ENCODE measurements around the gene NMT2.

Gene NMT2

DNA sequence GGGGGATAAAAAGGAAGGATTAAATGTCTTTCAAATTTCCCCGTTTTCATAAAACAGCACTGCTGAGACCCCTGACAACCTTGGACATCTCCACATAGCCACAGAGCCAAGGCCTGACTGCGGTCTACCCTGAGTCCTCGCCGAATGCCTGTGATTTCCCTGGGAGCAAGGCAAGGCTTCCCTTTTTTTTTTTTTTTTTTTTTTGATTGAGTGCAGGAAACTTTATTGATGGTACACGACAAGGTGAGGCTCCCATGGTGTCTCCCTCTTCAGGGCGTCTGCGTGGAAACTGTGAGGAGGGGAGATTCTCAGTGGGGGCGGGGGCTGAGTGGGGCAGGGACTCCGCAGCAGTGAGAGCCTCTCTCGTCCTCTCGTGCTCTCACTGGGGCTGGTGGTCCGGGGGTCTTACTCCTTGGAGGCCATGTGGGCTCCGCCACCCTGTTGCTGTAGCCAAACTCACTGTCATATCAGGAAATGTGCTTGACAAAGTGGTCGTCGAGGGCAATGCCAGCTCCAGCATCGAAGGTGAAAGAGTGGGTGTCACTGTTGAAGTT is 75.6 kb downstream of the NMT2 start:
- no peak for DNase-seq (ENCODE audit: low read depth)

GRCh38 chr10:15091418-15091817 is 77.1 kb downstream of the NMT2 start:
- DNase-seq (ENCODE audit: low read depth): no peak

DNA sequence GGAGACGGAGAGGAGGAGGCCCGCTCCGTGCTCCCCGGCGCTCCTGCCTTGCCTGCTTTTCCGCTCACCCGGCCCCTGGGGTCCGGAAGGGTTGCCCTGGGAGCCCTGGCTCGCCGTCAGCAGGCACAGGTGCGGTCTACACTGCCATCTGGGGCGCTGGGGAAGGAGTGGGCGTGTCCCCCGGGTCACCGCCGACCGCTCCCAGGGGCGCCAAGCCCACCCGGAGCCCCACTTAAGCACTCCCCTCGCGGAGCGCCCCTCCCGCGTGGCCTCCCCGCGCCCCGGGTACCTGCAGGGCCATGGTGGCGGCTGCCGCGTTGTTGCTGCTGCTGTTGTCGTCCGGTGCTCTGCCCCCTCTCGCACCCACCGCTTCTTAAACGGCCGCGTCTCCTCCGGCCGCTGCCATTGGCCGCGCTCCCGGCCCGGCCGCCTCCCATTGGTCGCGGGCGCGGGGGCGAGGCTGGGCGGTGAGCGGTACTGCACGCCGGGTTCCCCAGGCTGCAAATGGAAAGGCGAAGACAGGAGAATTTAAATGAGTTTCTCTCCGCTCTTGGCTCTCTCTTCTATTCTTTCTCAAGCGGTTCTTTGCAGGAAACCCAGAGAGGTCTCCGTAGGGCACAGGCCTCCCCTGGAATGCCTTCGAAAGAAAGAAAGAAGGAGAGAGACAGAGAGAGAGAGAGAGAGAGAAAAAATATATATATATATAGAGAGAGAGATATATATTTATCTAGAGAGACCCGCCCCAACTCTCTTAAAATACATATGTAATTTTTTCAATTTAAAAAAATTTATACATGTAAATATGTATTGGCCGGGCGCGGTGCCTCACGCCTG is 79.8 kb downstream of the NMT2 start, which contains the start of gene ACBD7:
Gene ACBD7, minus strand, starts transcription at position 349 of the 834 bp plus-strand sequence. Its CDS starts 48 bp downstream, at position 301.
- peak; percentile 79 for DNase-seq (ENCODE audit: low read depth)

DNA sequence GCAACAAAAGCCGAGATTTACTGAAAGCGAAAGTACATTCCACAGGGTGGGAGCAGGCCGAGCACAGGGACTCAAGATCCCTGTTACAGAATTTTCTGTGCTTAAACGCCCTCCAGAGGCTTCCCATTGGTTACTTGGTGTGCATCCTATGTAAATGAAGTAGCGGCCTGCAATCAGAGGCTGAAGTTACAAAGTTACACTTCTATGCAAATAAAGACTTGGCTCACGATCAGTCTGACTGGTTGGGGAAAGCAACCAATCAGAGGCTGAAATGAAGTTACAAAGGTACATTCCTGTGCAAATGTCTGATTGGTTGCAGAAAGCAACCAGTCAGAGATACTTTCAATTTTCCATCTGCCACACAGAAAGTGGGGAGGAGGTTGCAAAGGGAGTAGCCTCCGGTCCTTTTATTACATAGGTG is 84.0 kb downstream of the NMT2 start:
- DNase-seq (ENCODE audit: low read depth): no peak

DNA sequence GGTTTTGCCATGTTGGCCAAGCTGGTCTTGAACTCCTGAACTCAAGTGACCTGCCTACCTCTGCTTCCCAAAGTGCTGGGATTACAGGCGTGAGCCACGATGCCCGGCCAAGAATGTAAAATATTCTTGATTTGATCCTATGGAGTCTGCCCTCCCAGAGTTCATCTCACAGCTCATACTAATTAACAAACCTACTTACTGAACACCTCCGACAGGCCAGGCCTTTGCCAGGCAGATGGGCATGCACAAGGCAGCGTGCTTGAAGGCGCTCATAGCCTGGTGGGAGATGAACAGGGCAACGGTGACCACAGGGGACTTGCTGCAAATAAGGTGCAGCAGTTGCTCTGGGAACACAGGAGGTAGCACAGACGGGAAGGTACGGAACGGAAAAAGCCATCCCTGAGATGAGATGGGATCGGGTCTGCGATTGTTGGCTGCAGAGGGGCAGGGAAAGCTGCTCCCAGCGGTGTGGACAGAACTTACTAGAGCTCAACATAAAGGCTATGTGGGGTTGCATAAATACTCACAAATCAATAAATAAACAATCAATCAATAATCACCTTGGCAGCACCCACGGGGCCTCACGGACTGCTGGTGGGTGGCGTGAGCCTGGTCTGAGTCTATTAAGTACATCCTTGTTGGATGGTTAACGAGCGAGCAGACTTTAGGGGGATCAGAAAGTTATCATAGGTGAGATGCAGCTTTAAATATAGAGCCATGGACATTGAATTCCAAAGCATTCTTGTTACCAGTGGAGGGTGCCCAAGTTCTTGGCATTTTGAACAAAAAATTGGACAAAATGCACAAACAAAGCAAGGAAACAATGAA is 84.6 kb downstream of the NMT2 start:
- DNase-seq (ENCODE audit: low read depth): no peak

DNA sequence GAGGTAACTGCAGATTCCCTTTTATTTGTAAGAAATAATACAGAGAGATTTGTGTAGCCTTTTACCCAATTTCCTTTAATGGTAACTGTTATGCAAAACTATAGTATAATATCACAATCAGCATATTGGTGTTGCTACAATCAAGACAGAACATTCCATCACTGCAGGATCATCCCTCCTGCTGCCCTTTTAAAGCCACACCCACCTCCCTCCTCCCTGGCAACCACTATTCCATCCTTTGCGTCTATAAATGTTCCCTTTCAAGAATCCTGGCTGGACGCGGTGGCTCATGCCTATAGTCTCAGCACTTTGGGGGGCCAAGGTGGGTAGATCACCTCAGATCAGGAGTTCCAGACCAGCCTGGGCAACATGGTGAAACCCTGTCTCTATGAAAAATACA is 93.1 kb downstream of the NMT2 start:
- no peak for DNase-seq (ENCODE audit: low read depth)

DNA sequence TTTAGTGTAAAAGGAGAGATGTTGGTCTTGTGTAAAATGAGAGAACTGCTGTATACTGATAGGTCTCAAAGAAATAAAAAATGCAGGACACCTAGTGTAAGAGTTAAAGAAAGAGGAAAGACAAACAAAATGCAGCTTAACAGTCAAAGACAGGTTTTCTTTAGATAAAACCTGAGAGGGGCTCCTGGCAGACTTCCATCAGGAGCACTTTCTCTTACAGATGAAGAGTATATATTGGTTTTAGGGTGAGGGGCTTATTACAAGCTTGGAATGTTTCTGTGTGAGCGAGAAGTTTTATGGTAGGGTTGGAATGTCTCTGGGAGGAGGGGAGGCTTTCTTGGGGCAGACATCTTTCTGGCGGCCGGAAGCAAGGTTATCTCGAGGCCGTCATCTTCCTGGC is 96.1 kb downstream of the NMT2 start:
- DNase-seq (ENCODE audit: low read depth): no peak

DNA sequence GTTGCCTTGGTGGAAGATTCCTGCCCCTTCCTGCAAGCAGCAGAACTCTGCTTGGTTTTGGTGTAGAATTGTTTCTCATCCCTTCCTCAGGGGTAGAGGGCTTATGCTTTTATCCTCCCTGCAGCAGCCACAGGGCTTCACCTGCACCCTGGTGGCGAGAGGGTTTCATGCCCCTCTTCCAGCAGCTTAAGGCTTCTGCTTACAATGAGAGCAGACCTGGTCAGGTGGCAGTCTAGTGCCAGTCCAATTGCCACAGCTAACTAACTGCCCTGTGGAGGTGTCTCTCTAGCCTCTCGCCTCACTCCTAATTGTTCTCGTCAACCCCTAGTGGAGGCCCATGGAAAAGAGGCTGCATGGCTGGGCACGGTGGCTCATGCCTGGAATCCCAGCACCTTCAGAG is 99.3 kb downstream of the NMT2 start:
- DNase-seq (ENCODE audit: low read depth): no peak

- no peak for DNase-seq (ENCODE audit: low read depth)
Observed at GRCh38 chr10:15068802-15069201, 99.7 kb downstream of the NMT2 start.

DNA sequence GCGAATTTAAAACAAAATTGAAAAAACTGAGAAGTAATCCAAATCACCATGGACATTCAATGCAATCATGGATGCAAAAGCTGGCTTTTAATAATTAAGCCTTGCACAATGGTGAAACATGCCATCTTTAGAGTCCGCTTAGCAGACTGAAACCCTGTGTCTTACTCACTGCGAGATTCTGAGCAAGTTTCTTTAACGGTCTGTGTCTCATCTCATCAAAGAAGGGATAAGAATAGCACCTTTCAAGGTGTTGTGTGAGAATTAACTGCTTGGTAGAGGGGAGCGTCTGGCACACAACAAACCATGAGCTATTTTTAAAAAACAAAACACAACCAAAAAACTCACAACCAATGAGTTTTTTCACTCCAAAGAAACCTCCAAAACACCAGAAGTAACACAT is 101.3 kb downstream of the NMT2 start:
- no peak for DNase-seq (ENCODE audit: low read depth)

GRCh38 chr10:15060638-15061037 is 107.9 kb downstream of the NMT2 start:
- no peak for DNase-seq (ENCODE audit: low read depth)

DNA sequence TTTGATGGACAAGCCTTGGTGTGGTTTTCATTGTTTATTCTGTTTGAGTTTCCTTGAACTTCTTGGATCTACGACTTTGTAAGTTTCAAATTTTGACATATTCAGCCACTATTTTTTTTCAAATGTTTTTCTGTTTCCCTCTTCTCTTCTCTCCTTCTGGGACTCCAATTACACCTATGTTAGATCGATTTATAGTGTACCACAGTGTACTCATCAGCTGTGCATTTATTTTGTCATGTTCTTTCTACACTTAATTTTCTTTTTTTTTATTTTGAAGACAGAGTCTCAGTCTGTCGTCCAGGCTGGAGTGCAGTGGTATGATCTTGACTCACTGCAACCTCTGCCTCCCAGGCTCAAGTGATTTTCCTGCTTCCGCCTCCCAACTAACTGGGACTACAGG is 108.6 kb downstream of the NMT2 start:
- DNase-seq (ENCODE audit: low read depth): no peak

- no peak for DNase-seq (ENCODE audit: low read depth)
Observed at GRCh38 chr10:15058689-15059088, 109.8 kb downstream of the NMT2 start.

Measured in stimulated activated CD8-positive, alpha-beta memory T cell treated with anti-CD3 and anti-CD28 coated beads, Interleukin-4, amount 100 ng/mL, for 24 hours (primary cell).